GM23338 (cell line): Measurements from ENCODE around the gene CSF2. TPM values are rescaled to one million over a fixed set of nuclear protein-coding genes. Genes with fewer than 3 reads are reported as not detected.

Experiments
- ATAC-seq: fragments of 200-7000 bp; cut with Tn5 transposase; 3 replicates; pipeline ENCODE4 v1.9.1; 2020
- DNase-seq: peaks from one replicate; pipeline ENCODE4 v3.0.0-alpha.2; 2015; ENCODE audit warnings: low spot score
- H2AFZ ChIP-seq: fragments of 200-600 bp; sonication (generic); 2 replicates; pipeline ENCODE4 v1.8.0; 2016; ENCODE audit warnings: antibody characterized with exemption, mild to moderate bottlenecking, moderate library complexity
- H3F3A ChIP-seq: fragments of 200-600 bp; sonication (generic); replicated peaks from 2 replicates; pipeline ENCODE4 v1.8.0; 2017; ENCODE audit warnings: antibody characterized with exemption, mixed run types, low read depth
- H3K27ac ChIP-seq: fragments of 200-600 bp; sonication (generic); 2 replicates; pipeline ENCODE4 v1.6.1; 2016; ENCODE audit warnings: low read depth
- H3K27me3 ChIP-seq: fragments of 200-600 bp; sonication (generic); 2 replicates; pipeline ENCODE4 v1.8.0; 2016; ENCODE audit warnings: mild to moderate bottlenecking, mixed run types, moderate library complexity; ENCODE audit not compliant: insufficient read depth
- H3K36me3 ChIP-seq: fragments of 200-600 bp; sonication (generic); 2 replicates; pipeline ENCODE4 v1.8.0; 2016; ENCODE audit warnings: mild to moderate bottlenecking; ENCODE audit not compliant: insufficient read depth
- H3K4me1 ChIP-seq: fragments of 200-600 bp; sonication (generic); 2 replicates; pipeline ENCODE4 v1.8.0; 2016; ENCODE audit warnings: mild to moderate bottlenecking, moderate library complexity; ENCODE audit not compliant: insufficient read depth
- H3K4me2 ChIP-seq: fragments of 200-600 bp; sonication (generic); 2 replicates; pipeline ENCODE4 v1.7.1; 2017; ENCODE audit warnings: mixed run types
- H3K4me3 ChIP-seq: fragments of 200-600 bp; sonication (generic); 2 replicates; pipeline ENCODE4 v1.6.1; 2016; ENCODE audit warnings: mixed run types
- H3K79me2 ChIP-seq: fragments of 200-600 bp; sonication (generic); replicated peaks from 2 replicates; pipeline ENCODE4 v1.8.0; 2017; ENCODE audit warnings: mild to moderate bottlenecking; ENCODE audit not compliant: insufficient read depth
- H3K9me2 ChIP-seq: fragments of 200-600 bp; sonication (generic); 2 replicates; pipeline ENCODE4 v1.8.0; 2017; ENCODE audit not compliant: insufficient read depth
- H4K20me1 ChIP-seq: fragments of 200-600 bp; sonication (generic); replicated peaks from 2 replicates; pipeline ENCODE4 v1.8.0; 2017; ENCODE audit warnings: mild to moderate bottlenecking; ENCODE audit not compliant: insufficient read depth
- H3K27ac Mint-ChIP-seq: 2 replicates; pipeline ENCODE4 v1.8.0; 2020; ENCODE audit warnings: inconsistent platforms, mild to moderate bottlenecking, moderate library complexity, mixed read lengths
- H3K27me3 Mint-ChIP-seq: 3 replicates; pipeline ENCODE4 v1.8.0; 2022; ENCODE audit warnings: low read depth, mild to moderate bottlenecking, moderate library complexity, mixed read lengths, inconsistent platforms; ENCODE audit not compliant: insufficient read depth, poor library complexity
- H3K36me3 Mint-ChIP-seq: 3 replicates; pipeline ENCODE4 v1.8.0; 2021; ENCODE audit warnings: low read depth, mild to moderate bottlenecking, inconsistent platforms, moderate library complexity, mixed read lengths
- H3K4me1 Mint-ChIP-seq: 3 replicates; pipeline ENCODE4 v1.8.0; 2020; ENCODE audit warnings: mild to moderate bottlenecking, inconsistent platforms, mixed read lengths
- H3K4me3 Mint-ChIP-seq: 3 replicates; pipeline ENCODE4 v1.8.0; 2021; ENCODE audit warnings: moderate library complexity, mild to moderate bottlenecking, inconsistent platforms, mixed read lengths
- H3K9me3 Mint-ChIP-seq: 3 replicates; pipeline ENCODE4 v1.8.0; 2020; ENCODE audit warnings: moderate library complexity, mild to moderate bottlenecking, inconsistent platforms, mixed read lengths
- CREB1 ChIP-seq: fragments of 250-450 bp; sonication (Bioruptor Pico); IDR thresholded peaks from 2 replicates; pipeline ENCODE4 v1.5.0; 2020; ENCODE audit warnings: low read depth, mild to moderate bottlenecking, moderate library complexity
- EZH2 ChIP-seq: fragments of 200-600 bp; sonication (generic); IDR thresholded peaks from one replicate; pipeline ENCODE4 v1.8.0; 2017; ENCODE audit warnings: antibody characterized with exemption, mild to moderate bottlenecking, low read depth; ENCODE audit not compliant: unreplicated experiment
- EZH2phosphoT487 ChIP-seq: fragments of 200-600 bp; sonication (generic); IDR thresholded peaks from one replicate; pipeline ENCODE4 v1.8.1; 2018; ENCODE audit warnings: antibody characterized with exemption; ENCODE audit not compliant: unreplicated experiment
- NANOG ChIP-seq: IDR thresholded peaks from 2 replicates; pipeline ENCODE4 v1.6.1; 2016; ENCODE audit warnings: antibody characterized with exemption, borderline replicate concordance
- STAT1 ChIP-seq: IDR thresholded peaks from one replicate; pipeline ENCODE4 v1.6.1; 2016; ENCODE audit warnings: antibody characterized with exemption; ENCODE audit not compliant: unreplicated experiment
- ZNF114 ChIP-seq: fragments of 250-450 bp; sonication (Bioruptor Pico); IDR thresholded peaks from 2 replicates; pipeline ENCODE4 v1.5.0; 2020; ENCODE audit warnings: mild to moderate bottlenecking, moderate library complexity
- ZNF331 ChIP-seq: fragments of 250-450 bp; sonication (Bioruptor Pico); IDR thresholded peaks from 2 replicates; pipeline ENCODE4 v1.5.0; 2020; ENCODE audit warnings: low read depth, mild to moderate bottlenecking, moderate library complexity
- polyA plus RNA-seq: library from polyadenylated mRNA; unstranded; fragments of >200 nt; fragmentation: Nextera tagmentation; extraction: Ambion mirVana; gene quantifications from 2 replicates; pipeline ENCODE4 v1.2.1, GENCODE V29; 2016
- total RNA-seq: library from RNA; depleted of rRNA; stranded (reverse); fragments of >200 nt; shearing (Covaris generic); gene quantifications from 2 replicates; pipeline ENCODE4 v1.2.3, GENCODE V29; 2014
- TF ChIP-seq, protein P1 (sequence below): IDR thresholded peaks from one replicate; pipeline ENCODE4 v1.6.1; 2018; ENCODE audit warnings: antibody characterized with exemption; ENCODE audit not compliant: unreplicated experiment
- TF ChIP-seq, protein P2 (sequence below), 2 experiments: fragments of 200-600 bp in 1 of 2; sonication (generic) in 1 of 2; conservative IDR thresholded peaks; 2 replicates each; pipeline versions ENCODE4 v1.5.1 to v1.6.1; 2016 to 2017; ENCODE audit warnings: antibody characterized with exemption in 2 of 2, low read depth in 2 of 2, mild to moderate bottlenecking in 2 of 2, moderate library complexity in 1 of 2
- TF ChIP-seq, protein P3 (sequence below): IDR thresholded peaks from 2 replicates; pipeline ENCODE4 v1.6.1; 2016; ENCODE audit warnings: antibody characterized with exemption
- TF ChIP-seq, protein P4 (sequence below): fragments of 250-450 bp; sonication (Bioruptor Pico); IDR thresholded peaks from 2 replicates; pipeline ENCODE4 v1.5.0; 2020; ENCODE audit warnings: mild to moderate bottlenecking, moderate library complexity

The CSF2 gene
- total and polyA plus RNA-seq, 2 experiments from 2014 or later = not detected

DNA sequence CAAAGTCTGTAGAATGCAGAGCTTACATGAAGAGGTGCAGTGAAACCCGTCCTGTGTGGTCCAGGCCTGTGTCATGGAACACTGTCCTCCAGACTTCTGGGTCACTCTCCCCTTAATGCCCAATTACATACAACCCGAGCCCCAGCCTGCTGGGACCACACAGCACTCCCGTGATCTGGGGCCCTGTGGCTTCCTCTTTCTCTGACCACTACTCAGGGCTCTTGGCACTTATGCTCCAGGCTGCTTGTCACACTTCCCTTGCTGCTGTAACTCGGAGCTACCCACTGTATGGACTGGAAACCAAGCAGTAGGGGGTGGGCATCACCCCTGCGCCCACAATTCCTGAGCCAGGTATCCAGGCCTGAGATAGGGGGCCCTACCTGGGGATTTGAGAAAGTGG, 23.5 kb upstream of the CSF2 start (continued):
- no peak for TF ChIP-seq ZNF114 (CRISPR knock-in tag)

DNA sequence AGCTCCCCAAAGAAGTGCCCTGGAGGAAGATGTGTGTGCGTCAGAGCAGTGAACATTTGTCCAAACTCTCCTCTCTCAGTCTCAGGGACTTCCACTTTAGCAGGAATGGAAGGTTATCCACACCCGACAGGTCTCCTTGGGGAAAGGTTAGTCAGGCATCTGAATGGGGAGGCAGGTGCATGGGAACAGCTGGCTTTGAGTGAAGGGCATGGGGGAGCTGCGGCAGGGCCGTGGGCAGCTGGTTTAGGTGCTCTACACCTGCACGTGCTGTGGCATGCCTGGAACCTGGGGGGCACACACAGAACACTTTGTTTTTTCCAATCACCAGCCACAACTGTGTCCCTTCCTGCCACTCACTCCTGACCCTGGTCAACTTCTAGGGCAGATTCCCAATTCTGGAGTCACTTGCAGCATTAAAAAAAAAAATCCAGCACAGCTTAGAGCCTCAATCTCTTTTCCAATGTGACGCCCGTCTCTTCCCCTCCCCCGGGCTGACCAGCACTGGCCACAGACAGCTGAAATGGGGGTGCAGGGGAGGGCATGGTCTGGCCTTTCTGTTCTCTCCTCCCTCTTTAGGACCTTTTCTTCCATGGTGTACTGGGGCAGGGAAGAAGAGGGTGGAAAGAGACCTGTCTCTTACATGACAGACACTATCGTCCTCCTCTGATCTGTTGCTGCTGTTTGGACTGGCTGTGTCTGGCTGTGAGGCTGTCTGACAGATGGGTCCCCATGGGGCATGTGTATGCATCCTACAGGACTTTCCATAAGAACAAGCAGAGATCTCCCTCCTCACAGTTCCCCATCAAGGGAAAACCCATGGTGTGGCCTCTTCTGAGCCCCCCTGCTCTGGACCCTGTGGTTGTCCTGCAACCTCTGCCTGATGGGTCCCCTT, 22.7 kb upstream of the CSF2 start:
- no peaks in the 10 kb centered on the region for H3K27me3 ChIP-seq
- no peak overlapping the region for H2AFZ ChIP-seq
- H3K27me3 Mint-ChIP-seq = no peaks in the 10 kb centered on the region
- H3F3A ChIP-seq = no peaks in the 10 kb centered on the region
- no peaks in the 10 kb centered on the region for H4K20me1 ChIP-seq
- H3K36me3 ChIP-seq = no peaks in the 10 kb centered on the region; the same call in 1 of the 2 replicates
- no peak for DNase-seq
- peaks cover 13% of the 10 kb centered on the region for H3K4me1 Mint-ChIP-seq
- H3K4me2 ChIP-seq = no peak overlapping the region
- H3K79me2 ChIP-seq = no peaks in the 10 kb centered on the region
- H3K9me3 Mint-ChIP-seq = no peaks in the 10 kb centered on the region
- H3K36me3 Mint-ChIP-seq = no peaks in the 10 kb centered on the region
- 0 out of 2 replicates have a peak, but pooled peaks cover 13% of the 10 kb centered on the region for H3K4me1 ChIP-seq
- no peak overlapping the region for H3K27ac Mint-ChIP-seq
- no peak overlapping the region for H3K4me3 ChIP-seq
- no peak overlapping the region for H3K27ac ChIP-seq
- TF ChIP-seq ZNF114 (CRISPR knock-in tag) (no peak), EZH2phosphoT487 (no peak), STAT1 (no peak), NANOG (no peak), ZNF331 (no peak), EZH2 (no peak), CREB1 (no peak)
- TF ChIP-seq, protein P1, sequence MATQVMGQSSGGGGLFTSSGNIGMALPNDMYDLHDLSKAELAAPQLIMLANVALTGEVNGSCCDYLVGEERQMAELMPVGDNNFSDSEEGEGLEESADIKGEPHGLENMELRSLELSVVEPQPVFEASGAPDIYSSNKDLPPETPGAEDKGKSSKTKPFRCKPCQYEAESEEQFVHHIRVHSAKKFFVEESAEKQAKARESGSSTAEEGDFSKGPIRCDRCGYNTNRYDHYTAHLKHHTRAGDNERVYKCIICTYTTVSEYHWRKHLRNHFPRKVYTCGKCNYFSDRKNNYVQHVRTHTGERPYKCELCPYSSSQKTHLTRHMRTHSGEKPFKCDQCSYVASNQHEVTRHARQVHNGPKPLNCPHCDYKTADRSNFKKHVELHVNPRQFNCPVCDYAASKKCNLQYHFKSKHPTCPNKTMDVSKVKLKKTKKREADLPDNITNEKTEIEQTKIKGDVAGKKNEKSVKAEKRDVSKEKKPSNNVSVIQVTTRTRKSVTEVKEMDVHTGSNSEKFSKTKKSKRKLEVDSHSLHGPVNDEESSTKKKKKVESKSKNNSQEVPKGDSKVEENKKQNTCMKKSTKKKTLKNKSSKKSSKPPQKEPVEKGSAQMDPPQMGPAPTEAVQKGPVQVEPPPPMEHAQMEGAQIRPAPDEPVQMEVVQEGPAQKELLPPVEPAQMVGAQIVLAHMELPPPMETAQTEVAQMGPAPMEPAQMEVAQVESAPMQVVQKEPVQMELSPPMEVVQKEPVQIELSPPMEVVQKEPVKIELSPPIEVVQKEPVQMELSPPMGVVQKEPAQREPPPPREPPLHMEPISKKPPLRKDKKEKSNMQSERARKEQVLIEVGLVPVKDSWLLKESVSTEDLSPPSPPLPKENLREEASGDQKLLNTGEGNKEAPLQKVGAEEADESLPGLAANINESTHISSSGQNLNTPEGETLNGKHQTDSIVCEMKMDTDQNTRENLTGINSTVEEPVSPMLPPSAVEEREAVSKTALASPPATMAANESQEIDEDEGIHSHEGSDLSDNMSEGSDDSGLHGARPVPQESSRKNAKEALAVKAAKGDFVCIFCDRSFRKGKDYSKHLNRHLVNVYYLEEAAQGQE = no peak
- TF ChIP-seq, protein P2, sequence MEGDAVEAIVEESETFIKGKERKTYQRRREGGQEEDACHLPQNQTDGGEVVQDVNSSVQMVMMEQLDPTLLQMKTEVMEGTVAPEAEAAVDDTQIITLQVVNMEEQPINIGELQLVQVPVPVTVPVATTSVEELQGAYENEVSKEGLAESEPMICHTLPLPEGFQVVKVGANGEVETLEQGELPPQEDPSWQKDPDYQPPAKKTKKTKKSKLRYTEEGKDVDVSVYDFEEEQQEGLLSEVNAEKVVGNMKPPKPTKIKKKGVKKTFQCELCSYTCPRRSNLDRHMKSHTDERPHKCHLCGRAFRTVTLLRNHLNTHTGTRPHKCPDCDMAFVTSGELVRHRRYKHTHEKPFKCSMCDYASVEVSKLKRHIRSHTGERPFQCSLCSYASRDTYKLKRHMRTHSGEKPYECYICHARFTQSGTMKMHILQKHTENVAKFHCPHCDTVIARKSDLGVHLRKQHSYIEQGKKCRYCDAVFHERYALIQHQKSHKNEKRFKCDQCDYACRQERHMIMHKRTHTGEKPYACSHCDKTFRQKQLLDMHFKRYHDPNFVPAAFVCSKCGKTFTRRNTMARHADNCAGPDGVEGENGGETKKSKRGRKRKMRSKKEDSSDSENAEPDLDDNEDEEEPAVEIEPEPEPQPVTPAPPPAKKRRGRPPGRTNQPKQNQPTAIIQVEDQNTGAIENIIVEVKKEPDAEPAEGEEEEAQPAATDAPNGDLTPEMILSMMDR (conservative IDR thresholded peaks at IDR 0.05; ENCODE audit: low read depth in 2 of 2) = no peak
- TF ChIP-seq, protein P3, sequence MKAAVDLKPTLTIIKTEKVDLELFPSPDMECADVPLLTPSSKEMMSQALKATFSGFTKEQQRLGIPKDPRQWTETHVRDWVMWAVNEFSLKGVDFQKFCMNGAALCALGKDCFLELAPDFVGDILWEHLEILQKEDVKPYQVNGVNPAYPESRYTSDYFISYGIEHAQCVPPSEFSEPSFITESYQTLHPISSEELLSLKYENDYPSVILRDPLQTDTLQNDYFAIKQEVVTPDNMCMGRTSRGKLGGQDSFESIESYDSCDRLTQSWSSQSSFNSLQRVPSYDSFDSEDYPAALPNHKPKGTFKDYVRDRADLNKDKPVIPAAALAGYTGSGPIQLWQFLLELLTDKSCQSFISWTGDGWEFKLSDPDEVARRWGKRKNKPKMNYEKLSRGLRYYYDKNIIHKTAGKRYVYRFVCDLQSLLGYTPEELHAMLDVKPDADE = no peak
- TF ChIP-seq, protein P4, sequence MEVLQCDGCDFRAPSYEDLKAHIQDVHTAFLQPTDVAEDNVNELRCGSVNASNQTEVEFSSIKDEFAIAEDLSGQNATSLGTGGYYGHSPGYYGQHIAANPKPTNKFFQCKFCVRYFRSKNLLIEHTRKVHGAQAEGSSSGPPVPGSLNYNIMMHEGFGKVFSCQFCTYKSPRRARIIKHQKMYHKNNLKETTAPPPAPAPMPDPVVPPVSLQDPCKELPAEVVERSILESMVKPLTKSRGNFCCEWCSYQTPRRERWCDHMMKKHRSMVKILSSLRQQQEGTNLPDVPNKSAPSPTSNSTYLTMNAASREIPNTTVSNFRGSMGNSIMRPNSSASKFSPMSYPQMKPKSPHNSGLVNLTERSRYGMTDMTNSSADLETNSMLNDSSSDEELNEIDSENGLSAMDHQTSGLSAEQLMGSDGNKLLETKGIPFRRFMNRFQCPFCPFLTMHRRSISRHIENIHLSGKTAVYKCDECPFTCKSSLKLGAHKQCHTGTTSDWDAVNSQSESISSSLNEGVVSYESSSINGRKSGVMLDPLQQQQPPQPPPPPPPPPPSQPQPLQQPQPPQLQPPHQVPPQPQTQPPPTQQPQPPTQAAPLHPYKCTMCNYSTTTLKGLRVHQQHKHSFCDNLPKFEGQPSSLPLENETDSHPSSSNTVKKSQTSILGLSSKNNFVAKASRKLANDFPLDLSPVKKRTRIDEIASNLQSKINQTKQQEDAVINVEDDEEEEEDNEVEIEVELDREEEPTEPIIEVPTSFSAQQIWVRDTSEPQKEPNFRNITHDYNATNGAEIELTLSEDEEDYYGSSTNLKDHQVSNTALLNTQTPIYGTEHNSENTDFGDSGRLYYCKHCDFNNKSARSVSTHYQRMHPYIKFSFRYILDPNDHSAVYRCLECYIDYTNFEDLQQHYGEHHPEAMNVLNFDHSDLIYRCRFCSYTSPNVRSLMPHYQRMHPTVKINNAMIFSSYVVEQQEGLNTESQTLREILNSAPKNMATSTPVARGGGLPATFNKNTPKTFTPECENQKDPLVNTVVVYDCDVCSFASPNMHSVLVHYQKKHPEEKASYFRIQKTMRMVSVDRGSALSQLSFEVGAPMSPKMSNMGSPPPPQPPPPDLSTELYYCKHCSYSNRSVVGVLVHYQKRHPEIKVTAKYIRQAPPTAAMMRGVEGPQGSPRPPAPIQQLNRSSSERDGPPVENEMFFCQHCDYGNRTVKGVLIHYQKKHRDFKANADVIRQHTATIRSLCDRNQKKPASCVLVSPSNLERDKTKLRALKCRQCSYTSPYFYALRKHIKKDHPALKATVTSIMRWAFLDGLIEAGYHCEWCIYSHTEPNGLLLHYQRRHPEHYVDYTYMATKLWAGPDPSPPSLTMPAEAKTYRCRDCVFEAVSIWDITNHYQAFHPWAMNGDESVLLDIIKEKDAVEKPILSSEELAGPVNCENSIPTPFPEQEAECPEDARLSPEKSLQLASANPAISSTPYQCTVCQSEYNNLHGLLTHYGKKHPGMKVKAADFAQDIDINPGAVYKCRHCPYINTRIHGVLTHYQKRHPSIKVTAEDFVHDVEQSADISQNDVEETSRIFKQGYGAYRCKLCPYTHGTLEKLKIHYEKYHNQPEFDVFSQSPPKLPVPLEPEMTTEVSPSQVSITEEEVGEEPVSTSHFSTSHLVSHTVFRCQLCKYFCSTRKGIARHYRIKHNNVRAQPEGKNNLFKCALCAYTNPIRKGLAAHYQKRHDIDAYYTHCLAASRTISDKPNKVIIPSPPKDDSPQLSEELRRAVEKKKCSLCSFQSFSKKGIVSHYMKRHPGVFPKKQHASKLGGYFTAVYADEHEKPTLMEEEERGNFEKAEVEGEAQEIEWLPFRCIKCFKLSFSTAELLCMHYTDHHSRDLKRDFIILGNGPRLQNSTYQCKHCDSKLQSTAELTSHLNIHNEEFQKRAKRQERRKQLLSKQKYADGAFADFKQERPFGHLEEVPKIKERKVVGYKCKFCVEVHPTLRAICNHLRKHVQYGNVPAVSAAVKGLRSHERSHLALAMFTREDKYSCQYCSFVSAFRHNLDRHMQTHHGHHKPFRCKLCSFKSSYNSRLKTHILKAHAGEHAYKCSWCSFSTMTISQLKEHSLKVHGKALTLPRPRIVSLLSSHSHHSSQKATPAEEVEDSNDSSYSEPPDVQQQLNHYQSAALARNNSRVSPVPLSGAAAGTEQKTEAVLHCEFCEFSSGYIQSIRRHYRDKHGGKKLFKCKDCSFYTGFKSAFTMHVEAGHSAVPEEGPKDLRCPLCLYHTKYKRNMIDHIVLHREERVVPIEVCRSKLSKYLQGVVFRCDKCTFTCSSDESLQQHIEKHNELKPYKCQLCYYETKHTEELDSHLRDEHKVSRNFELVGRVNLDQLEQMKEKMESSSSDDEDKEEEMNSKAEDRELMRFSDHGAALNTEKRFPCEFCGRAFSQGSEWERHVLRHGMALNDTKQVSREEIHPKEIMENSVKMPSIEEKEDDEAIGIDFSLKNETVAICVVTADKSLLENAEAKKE (CRISPR knock-in tag) = no peak
- H3K4me3 Mint-ChIP-seq = no peak overlapping the region
- ATAC-seq = no peak
- H3K9me2 ChIP-seq = no peaks in the 10 kb centered on the region
